DMS114 treated with DMSO at 0.1 percent for 48 hours (cell line): ENCODE measurements around the gene ACSM4.
"Not testable (repeated sequence)": the region's sequence is repeated elsewhere in the genome, so short reads cannot be mapped to it uniquely, and the experiment has no call there.

Source experiments
- DNase-seq: peaks from one replicate; lab custom pipeline; 2025; ENCODE audit not compliant: unreplicated experiment; lab: John Stamatoyannopoulos, UW

ACSM4 gene

GRCh38 chr12:7337790-7338189, 33.9 kb downstream of the ACSM4 start:
- DNase-seq: not testable (repeated sequence)

- no peak for DNase-seq
These were observed 35.8 kb downstream of the ACSM4 start for GRCh38 chr12:7339675-7340074.

- DNase-seq: no peak
These were observed 41.1 kb downstream of the ACSM4 start for GRCh38 chr12:7344833-7345606.

- DNase-seq: no peak
These were observed 42.8 kb downstream of the ACSM4 start for GRCh38 chr12:7346551-7347225.

- no peak for DNase-seq
These were observed 45.5 kb downstream of the ACSM4 start for GRCh38 chr12:7349418-7349817.

GRCh38 chr12:7351177-7351576, 47.3 kb downstream of the ACSM4 start:
- DNase-seq: no peak

GRCh38 chr12:7352661-7353060, 48.8 kb downstream of the ACSM4 start:
- no peak for DNase-seq

- no peak for DNase-seq
These were observed 50.7 kb downstream of the ACSM4 start for GRCh38 chr12:7354529-7354928.

- no peak for DNase-seq
These were observed 57.4 kb downstream of the ACSM4 start for GRCh38 chr12:7361265-7361664.

- DNase-seq: no peak
These were observed 58.9 kb downstream of the ACSM4 start for GRCh38 chr12:7362734-7363133.

- DNase-seq: no peak
These were observed 65.4 kb downstream of the ACSM4 start for GRCh38 chr12:7369274-7369729.

GRCh38 chr12:7373226-7373625, 69.4 kb downstream of the ACSM4 start:
- no peak for DNase-seq

GRCh38 chr12:7374423-7375144, 70.7 kb downstream of the ACSM4 start:
- DNase-seq: no peak

GRCh38 chr12:7375145-7375543, 71.3 kb downstream of the ACSM4 start:
- DNase-seq: no peak

- DNase-seq: no peak
These were observed 72.3 kb downstream of the ACSM4 start for GRCh38 chr12:7376196-7376595.
